ENCODE measurements around the gene UST.

- TF ChIP-seq CTCF (conservative IDR thresholded peaks at IDR 0.05; ENCODE audit: low read length) = no peak
- no peak for TF ChIP-seq EZH2phosphoT487 (IDR thresholded peaks at IDR 0.05; ENCODE audit: borderline replicate concordance, low read depth, low read length)
Observed at GRCh38 chr6:148845464-148845863, 98.6 kb downstream of the UST start.

All from OCI-LY7 (cell line).